Cerebellar nuclear complex (tissue), 1 donor: ENCODE data around the gene ACTG2.

Experiments used
- DNase-seq, 2 experiments: peaks; one replicate each; lab custom pipeline; 2025; lab: John Stamatoyannopoulos, UW

ACTG2 gene

GRCh38 chr2:73914667-73915066 is 21.9 kb downstream of the ACTG2 start:
- DNase-seq, result no peak

- DNase-seq, result no peak
These were observed 22.7 kb downstream of the ACTG2 start for GRCh38 chr2:73915437-73915993.

DNA sequence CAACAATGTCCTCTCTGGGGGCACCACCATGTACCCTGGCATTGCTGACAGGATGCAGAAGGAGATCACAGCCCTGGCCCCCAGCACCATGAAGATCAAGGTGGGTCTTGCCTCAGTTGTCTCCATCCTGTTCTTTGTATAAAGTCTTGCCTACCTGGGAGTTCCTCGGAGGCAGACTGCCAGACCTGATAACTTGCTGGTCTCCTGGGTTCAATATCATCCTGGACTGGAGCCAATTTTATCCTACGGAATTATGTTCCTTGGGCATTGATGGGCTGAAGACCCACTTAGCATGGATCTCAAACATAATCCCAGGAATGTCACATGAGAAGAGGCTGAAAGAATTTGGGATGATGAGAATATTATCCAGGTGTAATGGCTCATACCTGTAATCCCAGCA is 23.9 kb downstream of the ACTG2 start:
- DNase-seq, result no peak

DNA sequence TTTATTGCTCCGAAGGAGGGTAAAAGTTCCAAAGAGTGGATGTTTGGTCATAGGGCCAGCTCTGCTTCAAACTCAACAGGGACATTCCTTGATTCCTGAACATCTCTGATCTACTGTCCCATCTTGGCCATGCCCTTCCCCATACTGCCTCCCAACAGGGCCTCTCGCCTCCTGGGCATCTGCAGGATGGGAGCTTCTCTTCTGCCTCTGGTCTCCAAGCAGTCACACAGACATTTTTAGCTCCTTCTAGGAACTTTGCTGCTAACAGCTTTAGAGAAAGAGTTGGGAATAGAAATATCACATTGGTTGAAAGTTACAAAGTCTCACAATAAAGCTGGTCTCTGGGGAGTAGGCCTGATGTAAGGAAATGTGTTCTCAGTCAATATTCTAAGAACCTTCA is 24.5 kb downstream of the ACTG2 start:
- DNase-seq, result no peak

GRCh38 chr2:73917696-73918207 is 24.9 kb downstream of the ACTG2 start:
- no peak for DNase-seq

DNA sequence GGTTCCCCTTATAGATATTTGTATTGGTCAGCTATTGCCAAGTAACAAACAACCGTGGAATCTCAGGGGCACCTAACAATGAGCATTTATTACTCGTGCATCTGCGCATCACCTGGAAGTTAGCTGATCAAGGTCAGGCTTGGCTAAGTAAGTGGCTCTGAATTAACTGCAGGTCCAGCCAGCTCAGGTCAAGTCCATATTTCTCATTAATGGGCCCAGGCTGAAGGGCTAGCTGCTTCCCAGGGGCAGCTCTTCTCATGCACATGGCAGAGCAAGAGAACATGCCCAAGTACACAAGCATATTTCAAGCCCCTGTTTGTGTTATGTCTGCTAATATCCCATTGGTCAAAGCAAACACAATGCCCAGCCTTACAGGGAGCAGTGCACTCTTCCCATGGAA is 26.0 kb downstream of the ACTG2 start:
- DNase-seq, result no peak

- DNase-seq, result no peak
These were observed 26.9 kb downstream of the ACTG2 start for GRCh38 chr2:73919596-73920228.

- no peak for DNase-seq
These were observed 28.1 kb downstream of the ACTG2 start for GRCh38 chr2:73920577-73921545.

DNA sequence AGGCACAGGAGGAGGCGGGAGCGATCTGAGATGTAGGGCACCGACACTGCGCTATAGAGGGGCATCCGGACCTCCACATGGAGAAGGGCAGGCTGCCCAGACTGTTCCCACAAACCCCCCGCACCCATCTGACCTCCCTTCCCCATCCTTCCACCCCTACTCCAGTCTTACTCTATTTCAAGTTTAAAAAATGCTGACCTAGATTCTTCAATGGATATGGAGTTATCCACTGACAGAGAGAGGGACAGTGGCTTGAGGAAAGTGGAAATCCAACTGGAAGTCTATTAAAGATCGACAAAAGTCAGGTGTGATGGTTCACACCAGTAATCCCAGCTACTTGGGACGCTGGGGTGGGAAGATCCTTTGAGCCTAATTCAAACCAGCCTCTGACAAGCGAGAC is 28.8 kb downstream of the ACTG2 start:
- no peak for DNase-seq

DNA sequence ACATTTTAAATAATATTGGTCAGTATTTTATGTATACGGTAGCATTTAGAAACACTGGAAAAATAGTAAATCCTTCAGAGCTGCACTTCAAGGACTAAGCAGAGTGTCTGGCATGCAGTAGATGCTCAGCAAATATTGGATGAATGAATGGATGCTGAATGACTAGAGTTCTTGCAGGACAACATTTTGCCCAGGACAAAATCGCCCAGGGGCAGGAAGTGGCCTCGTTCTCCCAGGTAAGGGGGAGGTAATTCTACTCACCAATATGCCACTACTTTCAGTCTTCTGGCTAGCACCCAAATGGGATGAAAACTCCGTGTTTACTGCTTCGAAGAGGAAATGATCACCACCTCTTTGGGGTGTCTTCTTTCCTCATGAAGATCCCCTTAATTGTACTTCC is 29.9 kb downstream of the ACTG2 start:
- DNase-seq, result no peak

- no peak for DNase-seq
These were observed 32.4 kb downstream of the ACTG2 start for GRCh38 chr2:73925033-73925704.

DNA sequence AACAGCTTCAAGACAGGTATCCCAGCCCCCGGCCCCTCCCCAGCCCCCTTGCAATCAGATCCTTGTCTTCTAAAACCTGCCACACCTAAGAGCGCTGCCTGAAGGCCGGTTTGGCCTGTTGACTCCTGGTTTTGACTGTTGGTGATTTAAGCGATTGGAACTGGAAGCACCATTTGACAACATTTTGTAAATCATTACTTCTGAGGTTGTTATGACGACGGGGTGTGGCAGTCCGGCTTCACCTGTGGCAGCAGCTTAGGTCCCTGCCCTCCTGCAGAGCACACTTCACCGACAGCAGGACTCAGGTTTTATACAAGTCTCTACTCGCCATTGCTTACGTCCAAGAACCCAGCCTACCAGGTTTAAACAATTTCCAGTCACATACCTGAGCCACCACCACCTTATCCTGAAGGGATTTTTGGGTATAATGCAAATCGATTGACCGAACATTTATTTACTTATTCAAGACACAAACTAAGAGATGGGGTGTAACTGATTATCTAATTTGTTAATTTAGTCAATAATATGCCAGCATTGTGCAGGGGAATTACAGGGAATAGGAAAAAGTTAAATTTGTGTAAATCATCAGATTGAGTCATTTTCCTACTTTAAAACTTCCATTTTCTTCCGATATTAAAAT is 33.2 kb downstream of the ACTG2 start:
- no peak for DNase-seq

- DNase-seq, result peak; percentile 84 to 87
These were observed 33.9 kb downstream of the ACTG2 start, which contains the start of gene DGUOK for GRCh38 chr2:73926493-73927327. Gene DGUOK, plus strand, starts transcription at chr2:73926880. Its CDS starts 31 bp downstream, at chr2:73926911.

DNA sequence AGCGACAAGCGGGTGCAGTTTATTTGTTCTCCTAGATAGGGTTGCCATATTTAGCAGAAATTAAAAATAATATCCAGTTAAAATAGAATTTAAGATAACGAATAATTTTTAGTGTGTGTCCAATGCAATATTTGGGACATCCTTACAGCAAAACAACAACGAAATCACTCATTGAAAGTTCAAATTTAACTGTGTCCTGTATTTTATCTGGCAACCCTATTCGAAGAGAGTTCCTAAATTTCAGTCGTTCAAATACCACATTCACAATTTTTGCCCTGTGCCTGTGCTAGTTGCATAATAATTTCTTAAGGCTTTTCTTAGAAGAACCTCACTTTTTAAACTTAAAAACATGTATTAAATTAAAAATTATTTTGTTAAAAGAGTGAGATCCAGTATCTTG is 34.5 kb downstream of the ACTG2 start:
- DNase-seq, result no peak

DNA sequence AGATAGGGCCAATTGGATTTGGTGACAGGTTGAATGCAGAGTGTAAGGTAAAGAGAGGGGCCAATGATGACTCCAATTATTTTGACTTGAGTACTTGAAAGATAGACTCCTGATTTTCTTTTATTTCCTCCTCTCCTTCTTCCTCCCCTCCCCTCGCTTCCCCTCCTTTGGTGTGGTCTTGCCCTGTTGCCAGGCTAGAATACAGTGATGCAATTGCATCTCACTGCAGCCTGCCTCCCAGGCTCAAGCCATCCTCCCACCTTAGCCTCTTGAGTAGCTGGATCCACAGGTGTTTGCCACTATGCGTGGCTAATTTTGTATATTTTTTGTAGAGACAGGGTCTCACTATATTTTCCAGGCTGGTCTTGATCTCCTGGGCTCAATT is 36.1 kb downstream of the ACTG2 start:
- no peak for DNase-seq

DNA sequence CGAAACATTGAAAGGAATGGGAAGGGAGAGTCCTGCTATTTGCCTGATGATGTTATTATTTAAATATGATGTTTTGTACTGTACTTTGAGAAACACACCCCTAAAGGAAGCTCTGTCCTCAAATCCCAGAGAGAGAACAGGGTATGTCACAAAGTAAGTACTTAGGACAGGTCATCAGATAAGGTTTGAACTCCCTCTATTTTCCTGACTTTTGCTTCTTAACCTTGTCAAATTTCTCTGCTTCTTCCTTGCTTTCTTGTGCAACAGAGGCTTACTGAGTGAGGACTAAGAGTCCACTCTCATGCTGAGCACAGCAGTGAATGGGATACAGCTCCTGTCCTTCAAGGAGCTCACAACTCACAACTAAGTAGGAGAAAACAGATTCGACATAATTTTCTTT is 37.6 kb downstream of the ACTG2 start:
- DNase-seq, result no peak

DNA sequence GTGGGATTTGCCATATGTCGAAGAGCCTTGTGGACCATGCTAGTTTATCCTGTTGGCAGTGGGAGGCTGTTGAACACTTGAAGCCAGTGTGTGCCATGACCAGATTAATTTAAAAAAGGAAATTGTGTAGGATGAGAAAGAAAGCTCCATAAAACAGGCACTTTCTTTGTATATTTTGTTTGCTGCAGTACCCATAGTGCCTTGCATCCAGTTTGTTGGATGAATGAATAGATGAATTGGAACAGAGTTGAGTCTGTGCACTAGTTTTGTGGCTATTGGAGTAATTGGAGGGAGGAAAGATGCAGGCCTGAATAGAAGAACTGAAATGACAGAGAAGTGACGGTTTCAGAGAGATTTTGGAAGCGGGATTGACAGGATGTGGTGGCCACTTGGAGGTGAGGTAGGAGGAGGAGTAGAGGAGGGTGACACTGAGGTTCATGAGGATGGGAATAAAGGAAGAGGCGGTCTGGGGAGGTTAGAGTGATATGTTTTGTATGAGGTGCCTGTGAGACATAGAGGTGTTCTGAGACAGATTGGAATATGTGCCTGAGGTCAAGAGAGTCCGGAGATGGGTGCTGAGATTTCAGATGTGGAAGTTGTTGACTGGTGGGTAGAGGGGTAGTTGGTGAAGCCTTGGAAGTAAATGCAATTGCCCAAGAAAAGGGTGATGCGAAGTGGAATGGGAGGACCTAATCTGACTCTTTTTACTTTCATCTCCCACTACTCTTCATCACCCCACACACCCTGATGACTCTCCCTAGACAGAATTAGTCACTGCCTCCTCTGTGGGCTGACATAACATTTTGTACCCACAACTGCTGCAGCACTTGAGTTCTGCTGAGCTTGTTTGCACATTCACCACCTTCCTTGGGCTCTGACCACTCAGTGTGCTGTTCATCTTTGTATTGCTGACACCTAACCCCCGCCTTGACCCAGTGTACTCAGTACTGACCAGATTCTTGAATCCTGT is 39.0 kb downstream of the ACTG2 start:
- no peak for DNase-seq

DNA sequence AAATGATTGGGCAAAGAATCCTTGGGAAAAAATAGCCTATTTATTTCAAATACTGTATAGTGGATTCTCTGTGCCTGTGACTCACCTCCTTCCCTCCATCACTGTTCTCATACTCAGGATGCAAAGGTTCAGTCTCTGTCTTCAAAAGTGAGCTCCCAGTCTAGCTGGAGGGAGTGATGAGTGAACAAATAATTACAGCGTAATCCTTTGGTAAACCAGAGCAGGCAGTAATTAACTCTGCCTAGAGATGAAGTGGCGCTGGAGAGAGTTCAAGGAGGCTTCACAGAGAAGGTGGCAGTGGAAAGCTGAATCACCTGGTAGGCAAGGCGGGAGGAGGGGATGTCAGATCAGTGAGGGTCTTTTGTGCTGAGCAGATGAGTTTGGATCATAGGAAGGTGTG is 40.4 kb downstream of the ACTG2 start:
- no peak for DNase-seq

DNA sequence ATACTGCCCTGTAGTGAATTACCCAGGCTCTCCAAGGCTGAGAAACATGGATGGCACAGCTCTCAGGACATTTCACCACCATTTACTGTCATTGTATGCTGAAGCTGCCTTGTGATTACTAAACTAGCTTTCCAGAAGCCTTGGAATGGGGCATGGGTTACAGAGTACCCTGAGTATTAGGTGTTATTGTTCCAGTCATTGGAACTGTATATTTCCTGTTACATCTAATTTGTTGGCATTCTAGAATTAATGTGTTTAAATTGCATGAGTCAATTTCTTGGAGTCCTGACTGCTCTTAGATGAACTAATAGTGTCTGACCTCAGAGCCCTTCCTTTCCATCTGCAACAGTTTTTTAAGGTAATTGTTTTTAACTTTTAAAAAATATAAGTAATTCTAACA is 42.8 kb downstream of the ACTG2 start:
- DNase-seq, result no peak
